Activated CD8-positive, alpha-beta T cell treated with anti-CD3 and anti-CD28 coated beads for 36 hours (primary cell): ENCODE data around the gene TET2. TPM values are rescaled to one million over a fixed set of nuclear protein-coding genes. Genes with fewer than 3 reads are reported as not detected.

Experiments
- ATAC-seq: fragments of 200-7000 bp; cut with Tn5 transposase; one replicate; pipeline ENCODE4 v1.10.0; 2021; ENCODE audit warnings: mild to moderate bottlenecking, moderate library complexity
- CTCF ChIA-PET: fragments of 350-600 bp; sonication (Branson Sonifier 250); formaldehyde crosslinking; loops from one replicate; lab custom pipeline; 2021; ENCODE audit warnings: antibody characterized with exemption; lab: Charles Lee
- POLR2A ChIA-PET: fragments of 350-600 bp; sonication (Branson Sonifier 250); formaldehyde crosslinking; loops from one replicate; lab custom pipeline; 2021; ENCODE audit warnings: antibody characterized with exemption; lab: Charles Lee
- DNase-seq: peaks from one replicate; pipeline ENCODE4 v3.0.0-alpha.2; 2020
- H3K27ac Mint-ChIP-seq: one replicate; pipeline ENCODE4 v1.8.0; 2021; ENCODE audit warnings: mild to moderate bottlenecking, mixed read lengths
- H3K27me3 Mint-ChIP-seq: one replicate; pipeline ENCODE4 v1.8.0; 2021; ENCODE audit warnings: mixed read lengths
- H3K36me3 Mint-ChIP-seq: one replicate; pipeline ENCODE4 v1.8.0; 2021; ENCODE audit warnings: low read depth, mixed read lengths
- H3K4me1 Mint-ChIP-seq: one replicate; pipeline ENCODE4 v1.8.0; 2021; ENCODE audit warnings: low read depth, mixed read lengths
- H3K4me3 Mint-ChIP-seq: one replicate; pipeline ENCODE4 v1.8.0; 2021; ENCODE audit warnings: mild to moderate bottlenecking, moderate library complexity, mixed read lengths
- H3K9me3 Mint-ChIP-seq: one replicate; pipeline ENCODE4 v1.8.0; 2021; ENCODE audit warnings: mixed read lengths
- intact Hi-C: fragments of 100-400 bp; cut with micrococcal nuclease; formaldehyde crosslinking; loops from one replicate; pipeline ENCODE4 v1.10.0; 2022
- total RNA-seq, 2 experiments: library from RNA; stranded (reverse); gene quantifications; one replicate each; pipeline ENCODE4 v1.2.3, GENCODE V29; 2021
- TF ChIP-seq, protein P1 (sequence below): fragments of 200-600 bp; IDR thresholded peaks from one replicate; pipeline ENCODE4 v1.8.0; 2022; ENCODE audit warnings: antibody characterized with exemption, mild to moderate bottlenecking

The TET2 gene
- total RNA-seq, 2 experiments from 2014 or later = 31.3 to 36.0 TPM

DNA sequence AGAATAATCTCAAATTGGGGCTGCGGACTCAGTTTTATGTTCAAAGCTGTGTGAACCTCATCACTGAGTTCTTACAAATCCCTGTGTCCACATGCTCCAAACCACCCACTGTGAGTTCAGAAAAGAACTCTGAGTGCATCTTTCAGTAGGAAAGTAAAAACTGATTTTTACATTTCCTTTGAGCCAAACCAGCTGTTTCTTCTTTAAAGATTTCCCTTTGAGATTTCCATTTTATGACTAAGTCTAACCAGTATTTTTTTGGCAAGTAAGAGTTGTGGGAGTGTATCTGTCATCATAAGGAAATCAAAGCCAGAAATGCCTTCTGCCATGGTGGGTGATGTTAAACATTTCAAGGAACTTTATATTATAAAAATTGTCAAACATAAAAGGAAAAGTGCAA, 100.0 kb downstream of the TET2 start:
- POLR2A ChIA-PET = no interaction called here
- CTCF ChIA-PET = interaction anchor here (1.2 to 1.3 kb wide), 3 partner anchors 11 to 226 kb away, joined by 3 read pairs; no protein-coding TSS in a partner anchor
- intact Hi-C loops = no loop called here
- ATAC-seq (no peak), DNase-seq (no peak)
- no peak overlapping the region for H3K27ac Mint-ChIP-seq
- TF ChIP-seq, protein P1, sequence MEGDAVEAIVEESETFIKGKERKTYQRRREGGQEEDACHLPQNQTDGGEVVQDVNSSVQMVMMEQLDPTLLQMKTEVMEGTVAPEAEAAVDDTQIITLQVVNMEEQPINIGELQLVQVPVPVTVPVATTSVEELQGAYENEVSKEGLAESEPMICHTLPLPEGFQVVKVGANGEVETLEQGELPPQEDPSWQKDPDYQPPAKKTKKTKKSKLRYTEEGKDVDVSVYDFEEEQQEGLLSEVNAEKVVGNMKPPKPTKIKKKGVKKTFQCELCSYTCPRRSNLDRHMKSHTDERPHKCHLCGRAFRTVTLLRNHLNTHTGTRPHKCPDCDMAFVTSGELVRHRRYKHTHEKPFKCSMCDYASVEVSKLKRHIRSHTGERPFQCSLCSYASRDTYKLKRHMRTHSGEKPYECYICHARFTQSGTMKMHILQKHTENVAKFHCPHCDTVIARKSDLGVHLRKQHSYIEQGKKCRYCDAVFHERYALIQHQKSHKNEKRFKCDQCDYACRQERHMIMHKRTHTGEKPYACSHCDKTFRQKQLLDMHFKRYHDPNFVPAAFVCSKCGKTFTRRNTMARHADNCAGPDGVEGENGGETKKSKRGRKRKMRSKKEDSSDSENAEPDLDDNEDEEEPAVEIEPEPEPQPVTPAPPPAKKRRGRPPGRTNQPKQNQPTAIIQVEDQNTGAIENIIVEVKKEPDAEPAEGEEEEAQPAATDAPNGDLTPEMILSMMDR = no peak
- H3K9me3 Mint-ChIP-seq = no peaks in the 10 kb centered on the region
- H3K36me3 Mint-ChIP-seq = peaks cover 44% of the 10 kb centered on the region
- no peaks in the 10 kb centered on the region for H3K27me3 Mint-ChIP-seq
- no peak overlapping the region for H3K4me3 Mint-ChIP-seq
- H3K4me1 Mint-ChIP-seq = peaks cover 2% of the 10 kb centered on the region

DNA sequence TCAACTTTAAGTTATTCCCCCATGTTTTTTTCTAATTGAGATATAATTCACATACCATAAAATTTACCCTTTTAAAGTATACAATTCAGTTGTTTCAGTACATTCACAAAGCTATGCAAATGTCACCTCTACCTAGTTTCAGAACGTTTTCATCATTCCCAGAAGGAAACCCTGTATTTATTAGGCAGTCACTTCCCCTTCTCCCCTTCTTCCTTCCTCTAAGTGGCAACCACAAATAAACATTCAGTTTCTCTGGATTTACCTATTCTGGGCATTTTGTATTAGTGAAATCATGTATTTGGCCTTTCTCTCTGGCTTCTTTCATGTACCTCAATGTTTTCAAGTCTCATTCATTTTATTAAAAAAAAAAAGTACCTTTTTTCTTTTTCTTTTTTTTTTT, 101.9 kb downstream of the TET2 start:
- H3K4me3 Mint-ChIP-seq = no peak overlapping the region
- peaks cover 2% of the 10 kb centered on the region for H3K4me1 Mint-ChIP-seq
- CTCF ChIA-PET = no interaction called here
- H3K27me3 Mint-ChIP-seq = no peaks in the 10 kb centered on the region
- TF ChIP-seq, protein P1 = no peak
- H3K27ac Mint-ChIP-seq = no peak overlapping the region
- ATAC-seq (no peak), DNase-seq (no peak)
- H3K9me3 Mint-ChIP-seq = peaks cover 2% of the 10 kb centered on the region
- peaks cover 49% of the 10 kb centered on the region for H3K36me3 Mint-ChIP-seq
- POLR2A ChIA-PET = no interaction called here
- intact Hi-C loops = no loop called here

DNA sequence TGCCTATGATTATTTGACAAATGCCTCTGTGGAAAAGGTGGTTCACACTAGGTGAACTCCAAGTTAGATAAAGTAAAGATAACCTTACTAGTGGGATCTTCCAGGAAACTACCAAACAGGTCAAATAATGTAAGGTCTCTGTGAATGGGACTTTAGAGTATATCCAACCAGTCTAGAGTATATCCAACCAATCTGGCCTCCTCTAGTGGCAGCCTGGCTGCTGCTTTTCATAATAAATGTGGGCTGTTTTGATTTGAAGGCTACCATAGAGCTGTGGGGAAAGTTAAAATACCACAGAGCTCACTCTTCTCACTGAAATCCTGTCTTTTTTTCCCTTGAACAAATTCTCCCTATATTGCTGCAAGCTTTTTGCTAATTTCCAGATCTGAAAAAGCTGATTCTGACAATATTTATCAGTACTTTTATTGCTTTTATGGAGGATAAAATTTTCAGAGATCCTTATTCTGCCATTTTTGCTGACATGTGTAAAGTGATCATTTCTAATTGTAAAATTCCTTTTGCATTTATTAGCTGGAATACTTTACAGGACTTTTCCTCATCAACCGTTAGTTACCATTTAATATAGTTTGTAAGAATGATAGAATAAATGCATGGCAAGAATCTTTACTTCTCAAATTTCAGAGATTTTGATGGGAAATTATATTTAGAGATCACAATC, 111.3 kb downstream of the TET2 start:
- DNase-seq (no peak), ATAC-seq (no peak)
- TF ChIP-seq, protein P1 = no peak
- intact Hi-C loops = no loop called here
- CTCF ChIA-PET = interaction anchor here (1.1 to 1.6 kb wide), 3 partner anchors 12 to 175 kb away, joined by 3 read pairs; no protein-coding TSS in a partner anchor
- Mint-ChIP-seq H3K36me3 (peaks cover 46% of the 10 kb centered on the region), H3K9me3 (peaks cover 11% of the 10 kb centered on the region), H3K27me3 (no peaks in the 10 kb centered on the region), H3K4me1 (no peaks in the 10 kb centered on the region), H3K4me3 (no peak overlapping the region), H3K27ac (no peak overlapping the region)
- POLR2A ChIA-PET = no interaction called here

GRCh38 chr4:105265689-105266088, 119.0 kb downstream of the TET2 start:
- ATAC-seq = no peak
- POLR2A ChIA-PET = no interaction called here
- H3K27me3 Mint-ChIP-seq = no peaks in the 10 kb centered on the region
- TF ChIP-seq, protein P1 = no peak
- intact Hi-C loops = no loop called here
- no peak overlapping the region for H3K27ac Mint-ChIP-seq
- H3K36me3 Mint-ChIP-seq = peaks cover 57% of the 10 kb centered on the region
- H3K4me1 Mint-ChIP-seq = peaks cover 10% of the 10 kb centered on the region
- DNase-seq = no peak
- CTCF ChIA-PET = no interaction called here
- H3K9me3 Mint-ChIP-seq = peaks cover 6% of the 10 kb centered on the region
- H3K4me3 Mint-ChIP-seq = no peak overlapping the region

GRCh38 chr4:105267280-105267679, 120.6 kb downstream of the TET2 start:
- CTCF ChIA-PET = no interaction called here
- no peak for ATAC-seq
- Mint-ChIP-seq H3K9me3 (peaks cover 6% of the 10 kb centered on the region), H3K4me1 (peaks cover 24% of the 10 kb centered on the region), H3K27me3 (no peaks in the 10 kb centered on the region), H3K36me3 (peaks cover 64% of the 10 kb centered on the region), H3K4me3 (no peak overlapping the region), H3K27ac (no peak overlapping the region)
- POLR2A ChIA-PET = no interaction called here
- intact Hi-C loops = no loop called here
- no peak for DNase-seq
- TF ChIP-seq, protein P1 = no peak
